Islet of Langerhans (tissue), 1 donor: ENCODE data around the gene CYP4B1.
"Not testable (repeated sequence)": the region's sequence is repeated elsewhere in the genome, so short reads cannot be mapped to it uniquely, and the experiment has no call there.

Source experiments
- FAIRE-seq: peaks from one replicate; lab custom pipeline; 2011; peaks lifted over from hg19 to GRCh38; lab: Jason Lieb, UNC

CYP4B1 gene

GRCh38 chr1:46816930-46817329 is 18.1 kb downstream of the CYP4B1 start:
- no peak for FAIRE-seq

GRCh38 chr1:46817814-46818213 is 19.0 kb downstream of the CYP4B1 start:
- FAIRE-seq = no peak

- no peak for FAIRE-seq
These were observed 19.7 kb downstream of the CYP4B1 start for GRCh38 chr1:46818591-46818990.

GRCh38 chr1:46819335-46819734 is 20.5 kb downstream of the CYP4B1 start:
- no peak for FAIRE-seq

GRCh38 chr1:46820076-46820475 is 21.2 kb downstream of the CYP4B1 start:
- FAIRE-seq = no peak

- no peak for FAIRE-seq
These were observed 21.8 kb downstream of the CYP4B1 start for GRCh38 chr1:46820560-46821060.

DNA sequence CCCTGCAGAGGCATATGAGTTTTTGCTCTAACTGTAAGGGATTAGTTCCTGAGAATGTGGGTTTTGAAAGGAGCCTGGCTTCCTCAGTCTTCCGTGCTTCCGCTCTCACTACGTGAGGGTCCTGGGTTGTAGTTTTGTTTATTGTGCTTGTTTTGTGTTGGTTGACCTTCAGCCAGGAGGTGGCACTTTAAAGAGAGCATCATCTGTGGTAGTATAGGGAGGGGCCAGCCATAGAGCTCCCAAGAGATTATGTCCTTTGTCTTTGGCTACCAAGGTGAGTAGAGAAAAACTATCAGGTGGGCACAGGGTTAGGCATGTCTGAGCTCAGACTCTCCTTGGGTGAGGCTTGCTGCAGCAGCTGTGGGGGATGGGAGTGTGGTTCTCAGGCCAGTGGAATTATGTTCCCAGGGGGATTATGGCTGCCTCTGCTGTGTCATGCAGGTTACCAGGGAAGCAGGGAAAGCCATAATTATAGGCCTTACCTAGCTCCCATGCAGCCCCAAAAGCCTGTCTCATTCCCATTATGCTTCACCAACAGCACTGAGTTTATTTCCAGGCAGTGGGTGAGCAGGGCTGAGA is 23.5 kb downstream of the CYP4B1 start:
- no peak for FAIRE-seq

DNA sequence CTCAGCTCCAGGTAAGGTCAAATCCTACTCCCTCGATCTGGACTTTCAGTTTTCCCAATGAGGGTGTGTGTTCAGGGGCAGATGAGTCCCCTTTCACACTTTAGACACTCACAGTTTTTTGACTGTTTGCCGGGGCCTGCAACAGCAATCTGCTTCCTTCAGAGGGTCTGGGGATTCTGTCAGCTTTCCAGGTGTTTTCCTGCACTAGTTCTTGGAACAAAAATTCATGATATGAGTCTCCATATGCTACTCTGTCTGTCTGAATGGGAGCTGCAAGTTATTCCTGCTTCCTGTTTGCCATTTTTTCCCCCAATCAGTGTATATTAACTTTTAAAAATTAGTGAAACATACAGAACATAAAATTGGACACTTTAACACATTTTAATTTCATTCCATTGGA is 24.3 kb downstream of the CYP4B1 start:
- FAIRE-seq = no peak

DNA sequence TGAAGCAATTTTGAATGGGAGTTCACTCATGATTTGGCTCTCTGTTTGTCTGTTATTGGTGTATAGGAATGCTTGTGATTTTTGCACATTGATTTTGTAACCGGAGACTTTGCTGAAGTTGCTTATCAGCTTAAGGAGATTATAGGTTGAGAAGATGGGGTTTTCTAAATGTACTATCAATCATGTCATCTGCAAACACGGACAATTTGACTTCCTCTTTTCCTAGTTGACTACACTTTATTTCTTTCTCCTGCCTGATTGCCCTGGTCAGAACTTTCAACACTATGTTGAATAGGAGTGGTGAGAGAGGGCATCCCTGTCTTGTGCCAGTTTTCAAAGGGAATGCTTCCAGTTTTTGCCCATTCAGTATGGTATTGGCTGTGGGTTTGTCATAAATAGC is 28.0 kb downstream of the CYP4B1 start:
- FAIRE-seq = not testable (repeated sequence)

DNA sequence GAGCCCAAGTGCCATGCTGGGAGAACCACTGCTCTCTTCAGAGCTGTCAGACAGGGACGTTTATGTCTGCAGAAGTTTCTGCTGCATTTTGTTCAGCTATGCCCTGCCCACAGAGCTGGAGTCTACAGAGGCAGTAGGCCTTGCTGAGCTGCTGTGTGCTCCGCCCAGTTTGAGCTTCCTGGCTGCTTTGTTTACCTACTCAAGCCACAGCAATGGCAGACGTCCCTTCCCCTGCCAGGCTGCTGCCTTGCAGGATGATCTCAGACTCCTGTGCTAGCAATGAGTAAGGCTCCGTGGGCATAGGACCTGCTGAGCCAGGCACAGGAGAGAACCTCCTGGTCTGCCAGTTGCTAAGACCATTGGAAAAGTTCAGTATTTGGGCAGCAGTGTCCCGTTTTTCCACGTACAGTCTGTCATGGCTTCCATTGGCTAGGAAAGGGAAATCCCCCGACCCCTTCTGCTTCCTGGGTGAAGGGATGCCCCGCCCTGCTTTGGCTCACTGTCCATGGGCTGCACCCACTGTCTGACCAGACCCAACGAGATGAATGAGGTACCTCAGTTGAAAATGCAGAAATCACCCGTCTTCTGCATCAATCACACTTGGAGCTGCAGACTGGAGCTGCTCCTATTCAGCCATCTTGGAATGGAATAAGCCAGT is 31.9 kb downstream of the CYP4B1 start:
- FAIRE-seq = no peak

GRCh38 chr1:46835469-46835868 is 36.6 kb downstream of the CYP4B1 start:
- FAIRE-seq = not testable (repeated sequence)

- not testable (repeated sequence) for FAIRE-seq
These were observed 47.5 kb downstream of the CYP4B1 start for GRCh38 chr1:46846386-46846785.

DNA sequence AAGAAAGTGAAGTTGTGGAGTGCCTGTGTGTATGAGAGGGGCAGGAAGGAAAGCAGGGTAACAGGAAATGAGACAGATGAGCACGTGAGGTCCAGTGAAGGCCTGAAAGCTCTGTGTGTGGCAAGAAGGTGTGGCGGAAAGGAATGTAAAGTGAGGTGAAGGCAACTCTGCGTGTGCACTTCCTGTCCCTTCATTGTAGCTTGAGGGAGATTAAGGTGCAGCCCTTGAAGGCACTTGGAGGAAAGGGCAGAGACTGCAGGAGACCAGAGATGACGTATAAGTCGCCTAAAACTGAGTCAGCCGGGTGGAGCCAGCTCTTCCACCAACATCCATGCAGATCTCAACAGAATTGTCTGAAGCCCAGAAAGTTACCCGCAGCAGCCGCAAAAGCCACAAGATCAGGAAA is 58.8 kb downstream of the CYP4B1 start:
- FAIRE-seq = not testable (repeated sequence)

- FAIRE-seq = no peak
These were observed 63.5 kb downstream of the CYP4B1 start for GRCh38 chr1:46862348-46862747.
